Amygdala (tissue), 56 donors: ENCODE results near the gene ZSCAN22.

ENCODE experiments used
- DNase-seq, 56 donors: peaks; one replicate each; lab custom pipeline; 2025; lab: John Stamatoyannopoulos, UW

Gene ZSCAN22

DNA sequence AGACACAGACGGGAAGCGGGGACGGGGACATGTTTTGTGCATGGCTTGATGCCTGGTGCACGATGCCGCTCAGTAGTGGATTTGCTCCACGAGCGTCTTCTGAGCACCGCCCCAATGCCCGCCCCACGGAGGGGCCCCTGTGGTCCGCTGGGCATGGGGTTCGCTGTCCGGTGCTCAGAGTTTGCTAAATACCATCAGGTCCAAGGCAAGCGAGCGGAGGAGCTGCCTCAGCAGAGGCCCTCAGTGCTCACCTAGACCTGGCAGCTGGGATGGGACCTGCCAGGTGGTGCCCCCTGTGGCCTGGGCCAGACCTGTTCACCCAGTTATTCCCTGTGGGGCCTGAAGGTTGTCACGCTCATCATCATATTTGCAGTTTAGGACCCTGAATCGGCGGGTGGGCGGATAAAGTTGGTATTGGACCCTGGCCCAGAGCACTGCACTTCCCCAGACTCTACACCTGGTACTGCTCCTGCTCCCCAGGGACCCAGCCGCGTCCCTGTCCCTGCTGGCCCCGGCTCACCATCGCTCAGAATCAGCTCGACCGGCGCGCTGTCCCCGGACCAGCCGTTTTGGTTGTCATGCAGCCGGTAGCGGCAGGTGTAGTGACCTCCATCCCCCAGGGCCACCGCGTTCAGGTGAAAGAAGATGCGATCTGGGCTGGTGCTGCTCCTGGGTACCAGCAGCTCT is 24.2 kb downstream of the ZSCAN22 start:
- DNase-seq: no peak

DNA sequence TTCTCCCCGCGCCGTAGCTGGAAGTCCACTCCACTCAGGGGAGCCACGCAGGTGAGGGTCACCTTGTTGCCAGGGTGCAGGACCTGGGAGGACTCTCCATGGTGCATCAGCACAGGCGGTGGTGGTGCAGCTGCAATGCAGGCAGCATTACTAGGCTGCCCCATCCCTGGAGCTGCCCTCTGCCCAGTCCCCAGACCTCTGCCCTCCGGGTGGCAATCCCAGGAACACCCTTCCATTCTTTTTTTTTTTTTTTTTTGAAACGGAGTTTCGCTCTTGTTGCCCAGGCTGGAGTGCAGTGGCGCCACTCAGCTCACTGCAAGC is 24.7 kb downstream of the ZSCAN22 start:
- no peak for DNase-seq

DNA sequence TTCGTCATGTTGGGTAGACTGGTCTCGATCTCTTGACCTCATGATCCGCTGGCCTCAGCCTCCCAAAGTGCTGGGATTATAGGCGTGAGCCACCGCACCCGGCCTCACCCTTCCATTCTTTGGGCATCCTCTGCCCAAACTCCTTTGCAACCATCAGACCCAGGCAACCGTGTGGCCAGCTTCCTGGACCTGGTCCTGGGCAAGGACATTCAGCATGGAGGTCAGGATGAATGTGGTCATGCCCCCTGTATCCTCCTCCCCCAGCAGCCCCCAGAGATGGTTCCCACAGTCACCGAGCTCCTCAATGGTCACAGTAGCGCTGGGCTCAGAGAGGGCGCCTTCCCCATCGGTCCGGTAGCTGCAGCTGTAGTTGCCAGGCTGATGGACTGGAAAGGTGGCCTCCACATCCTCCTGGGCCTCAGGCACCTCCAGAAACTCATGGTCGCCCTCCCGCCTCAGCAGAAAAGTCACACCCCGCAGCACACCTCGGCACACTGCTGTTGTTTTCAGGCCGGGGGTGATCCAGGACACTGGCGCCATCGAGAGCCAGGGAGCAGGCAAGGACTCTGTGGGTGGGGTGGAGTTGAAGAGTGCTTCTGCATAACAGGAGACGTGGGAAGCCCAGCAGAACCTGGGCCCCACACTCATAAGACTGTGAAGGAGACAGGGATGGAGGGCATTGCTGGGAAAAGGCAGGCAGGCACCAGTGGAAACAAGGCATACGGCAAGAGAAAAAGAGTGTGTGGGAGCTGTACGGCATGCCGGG is 25.4 kb downstream of the ZSCAN22 start:
- DNase-seq: no peak

DNA sequence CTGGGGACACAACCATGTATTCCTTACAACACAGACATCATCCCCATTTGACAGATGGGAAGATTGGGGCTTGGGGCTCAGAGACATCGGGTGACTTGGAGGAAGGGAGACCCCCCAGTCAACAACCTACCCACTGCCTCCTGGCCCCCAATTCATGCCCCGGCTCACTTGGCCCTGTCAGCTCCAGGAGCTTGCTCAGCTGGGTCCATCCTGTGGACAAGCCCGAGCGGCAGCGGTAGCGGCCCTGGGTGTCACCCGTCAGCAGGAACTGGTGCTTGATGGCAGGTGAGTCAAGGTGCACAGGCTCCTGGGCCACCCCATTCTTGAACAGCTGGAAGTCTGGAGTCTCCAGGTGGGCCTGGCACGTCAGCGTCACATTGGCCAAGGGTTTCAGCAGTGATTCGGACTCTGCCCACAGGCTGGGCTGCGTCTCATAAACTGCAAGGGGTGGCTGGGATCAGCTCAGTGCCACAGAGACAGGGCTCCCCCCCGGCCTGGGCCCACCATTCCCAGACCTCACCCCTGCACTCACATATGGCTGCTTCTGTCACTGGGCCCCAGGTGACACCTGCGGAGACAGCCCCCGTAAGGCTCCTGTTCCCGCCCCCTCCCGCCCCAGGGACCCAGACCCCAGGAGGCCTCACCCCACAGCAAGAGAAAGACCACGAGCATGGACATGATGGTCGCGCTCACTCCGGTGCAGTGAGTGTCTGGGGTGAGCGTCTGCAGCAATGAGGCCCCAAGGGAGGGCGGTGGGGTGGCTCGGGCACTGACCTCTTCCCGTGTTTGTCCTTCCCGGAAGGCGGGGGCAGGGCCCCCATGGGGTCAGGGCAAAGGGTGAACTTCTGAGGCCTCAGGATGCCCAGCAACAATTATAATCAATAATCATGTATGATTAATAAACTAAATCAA is 26.2 kb downstream of the ZSCAN22 start, which contains the start of gene A1BG:
Gene A1BG, minus strand, starts transcription at position 733 of the 912 bp plus-strand sequence. Its CDS starts 55 bp downstream, at position 678.
- no peak for DNase-seq

DNA sequence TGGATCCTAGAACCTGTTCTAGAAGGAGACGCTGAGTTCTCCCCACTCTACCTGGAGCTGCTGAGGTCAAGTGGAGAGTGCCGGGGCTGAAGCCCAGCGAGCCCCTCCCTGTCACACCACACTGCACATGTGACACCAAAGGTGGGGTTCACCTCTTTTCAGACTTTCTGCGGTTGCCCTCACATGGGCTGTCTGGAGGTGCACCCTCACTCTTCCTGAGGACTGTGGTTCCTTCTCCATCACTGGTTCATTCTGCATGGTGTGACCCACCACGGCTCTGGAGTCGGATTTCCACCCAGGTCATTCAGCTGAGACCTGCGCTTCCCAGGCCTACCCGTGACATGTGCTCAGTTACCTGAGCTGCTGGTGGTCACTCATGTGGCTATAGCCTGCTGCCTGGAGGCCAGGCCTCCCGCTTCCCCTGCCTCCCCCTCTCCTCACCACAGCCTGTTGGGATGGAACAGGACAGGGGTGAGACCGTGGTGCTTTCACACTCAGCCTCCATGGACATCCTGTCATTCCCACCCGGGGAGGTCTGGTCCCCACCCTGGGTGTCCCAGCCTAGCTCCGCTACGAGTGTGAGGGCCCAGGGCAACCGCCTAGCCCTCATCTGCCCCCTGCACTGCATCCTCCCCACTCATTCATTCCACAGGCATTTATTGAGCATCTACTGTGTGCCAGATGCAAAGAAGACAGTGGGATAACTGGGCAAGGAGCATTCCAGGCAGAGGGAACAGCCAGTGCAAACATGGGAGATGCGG is 27.1 kb downstream of the ZSCAN22 start:
- DNase-seq: no peak

DNA sequence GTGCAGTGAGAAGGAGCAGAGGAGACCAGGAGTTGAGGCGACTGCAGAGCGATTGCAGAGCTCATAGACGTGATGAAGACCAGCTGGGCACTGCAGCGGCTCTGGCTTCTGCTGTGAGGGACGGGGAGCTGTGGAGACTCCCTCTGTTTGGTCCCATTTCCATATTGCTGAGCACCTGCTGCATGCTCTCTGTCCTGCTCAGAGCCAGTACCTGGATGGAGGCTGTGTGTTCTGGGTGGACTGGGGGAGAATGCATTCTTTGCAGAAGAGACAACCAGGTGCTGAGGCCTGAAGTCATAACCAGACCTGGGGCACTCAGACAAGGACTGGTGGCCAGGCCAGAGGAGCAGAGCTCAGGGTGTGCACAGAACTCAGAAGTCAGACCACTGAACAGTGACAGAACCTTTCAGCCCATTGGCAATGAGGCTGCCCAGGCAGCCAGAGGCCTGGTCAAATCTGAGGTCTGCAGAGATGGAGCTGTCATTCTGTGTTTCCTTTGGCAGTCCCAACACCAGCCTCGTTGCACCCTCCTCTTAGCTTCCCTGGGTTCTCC is 27.8 kb downstream of the ZSCAN22 start:
- no peak for DNase-seq

DNA sequence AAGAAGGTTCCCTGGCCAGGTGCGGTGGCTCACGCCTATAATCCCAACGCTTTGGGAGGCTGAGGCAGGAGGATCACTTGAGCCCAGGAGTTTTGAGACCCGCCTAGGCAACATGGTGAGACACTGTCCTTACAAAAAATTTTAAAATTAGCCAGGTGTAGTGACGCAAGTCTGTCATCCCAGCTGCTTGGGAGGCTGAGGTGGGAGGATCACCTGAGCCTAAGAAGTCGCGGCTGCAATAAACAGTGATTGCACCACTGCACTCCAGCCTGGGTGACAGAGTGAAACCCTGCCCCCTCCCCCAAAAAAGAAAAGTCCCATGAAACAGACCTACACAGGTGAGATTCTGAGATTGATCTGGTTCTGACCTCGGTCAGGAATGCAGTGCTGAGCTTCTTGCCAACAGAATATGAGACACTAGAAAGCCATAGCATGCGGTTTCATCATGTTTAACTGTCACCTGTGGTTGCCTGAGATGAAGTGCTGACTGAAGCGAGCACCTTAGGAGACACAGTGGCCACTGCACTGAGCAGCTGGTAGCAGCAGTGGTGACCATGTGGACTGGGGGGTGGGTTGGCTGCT is 28.5 kb downstream of the ZSCAN22 start:
- DNase-seq: no peak

DNA sequence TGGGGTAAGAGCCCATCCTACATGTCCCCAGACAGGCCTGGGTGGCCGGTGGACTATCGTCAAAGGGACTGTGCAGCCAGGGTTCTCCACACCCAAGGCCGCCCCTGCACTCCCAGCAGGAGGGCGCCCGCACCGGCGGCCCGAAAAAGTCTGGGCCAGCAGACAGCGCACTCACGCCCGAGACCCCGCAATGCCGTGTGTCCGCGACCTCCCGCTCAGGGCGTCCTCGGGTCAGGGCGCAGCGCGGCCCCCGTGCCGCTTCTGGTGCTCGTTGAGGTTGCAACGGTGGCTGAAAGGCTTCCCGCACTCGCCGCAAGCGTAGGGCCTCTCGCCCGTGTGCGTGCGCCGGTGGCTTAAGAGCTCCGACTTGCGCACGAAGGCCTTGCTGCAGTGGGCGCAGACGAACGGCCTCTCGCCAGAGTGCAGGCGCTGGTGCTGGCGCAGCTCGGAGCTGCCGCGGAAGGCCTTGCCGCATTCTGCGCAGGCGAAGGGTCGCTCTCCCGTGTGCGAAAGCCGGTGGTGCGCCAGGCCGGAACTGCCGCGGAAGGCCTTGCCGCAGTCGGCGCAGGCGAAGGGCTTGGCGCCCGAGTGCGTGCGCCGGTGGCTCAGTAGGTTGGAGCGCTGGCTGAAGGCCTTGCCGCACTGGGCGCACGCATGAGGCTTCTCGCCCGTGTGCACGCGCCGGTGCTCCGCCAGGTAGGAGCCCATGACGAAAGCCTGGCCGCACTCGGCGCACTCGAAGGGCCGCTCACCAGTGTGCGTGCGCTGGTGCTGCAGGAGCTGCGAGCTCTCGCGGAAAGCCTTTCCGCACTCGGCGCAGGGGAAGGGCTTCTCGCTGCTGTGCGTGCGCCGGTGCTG is 29.3 kb downstream of the ZSCAN22 start:
- DNase-seq: no peak

DNA sequence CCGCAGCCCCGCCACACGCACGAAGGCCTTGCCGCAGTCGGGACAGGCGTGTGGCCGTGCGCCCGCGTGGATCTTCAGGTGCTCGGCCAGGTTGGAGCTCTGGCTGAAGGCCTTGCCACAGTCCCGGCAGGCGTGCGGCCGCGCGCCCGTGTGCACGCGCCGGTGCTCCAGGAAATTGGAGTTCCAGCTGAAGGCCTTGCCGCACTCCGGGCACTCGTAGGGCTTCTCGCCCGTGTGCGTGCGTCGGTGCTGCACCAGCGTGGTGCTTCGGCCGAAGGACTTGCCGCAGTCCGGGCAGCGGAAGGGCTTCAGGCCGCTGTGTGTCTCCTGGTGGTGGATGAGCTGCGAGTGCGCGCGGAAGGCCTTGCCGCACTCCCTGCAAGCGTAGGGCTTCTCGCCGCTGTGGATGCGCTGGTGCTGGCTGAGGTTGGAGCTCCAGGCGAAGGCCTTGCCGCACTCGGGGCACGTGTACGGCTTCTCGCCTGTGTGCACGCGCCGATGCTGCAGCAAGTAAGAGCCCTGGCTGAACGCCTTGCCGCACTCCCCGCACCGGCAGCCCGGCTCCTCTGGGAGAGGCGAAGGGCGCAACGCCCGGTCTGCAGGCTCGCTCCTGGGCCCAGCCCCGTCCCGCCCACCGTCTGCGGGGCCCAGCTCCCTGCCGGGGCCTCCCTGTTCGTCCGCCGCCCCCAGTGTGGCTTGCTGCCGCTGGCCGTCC is 30.1 kb downstream of the ZSCAN22 start:
- DNase-seq: no peak

DNA sequence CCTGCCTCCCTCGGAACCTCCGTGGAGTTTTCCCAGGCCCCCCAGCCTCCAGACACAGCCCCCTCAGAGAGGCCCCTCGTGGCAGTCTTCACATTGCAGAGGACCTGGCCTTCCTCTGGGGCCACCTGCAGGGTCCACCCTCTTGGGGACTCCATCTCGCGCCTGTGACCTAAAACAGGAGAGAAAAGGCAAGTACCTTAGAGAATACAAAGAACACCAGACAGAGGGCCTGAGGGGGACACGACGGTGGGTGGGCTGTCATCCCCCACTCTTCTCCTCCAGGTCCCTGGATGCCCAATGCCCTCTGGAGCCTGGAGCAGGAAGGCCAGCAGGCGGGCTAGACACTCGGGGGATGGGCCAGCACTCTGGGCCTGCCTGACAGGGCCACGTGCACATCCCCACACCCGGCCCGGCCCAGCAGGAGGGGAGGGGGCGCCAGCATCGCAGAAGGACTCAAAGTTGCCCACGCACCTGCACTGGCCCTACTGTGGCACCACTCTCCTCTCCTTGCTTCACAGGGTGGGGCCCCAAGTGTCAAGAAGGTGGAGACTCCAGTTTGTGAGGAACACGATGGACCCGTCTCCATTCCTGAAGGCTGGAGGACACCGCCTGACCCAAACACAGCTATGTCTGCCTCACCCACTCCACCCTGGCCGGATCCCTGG is 30.8 kb downstream of the ZSCAN22 start:
- DNase-seq: no peak

DNA sequence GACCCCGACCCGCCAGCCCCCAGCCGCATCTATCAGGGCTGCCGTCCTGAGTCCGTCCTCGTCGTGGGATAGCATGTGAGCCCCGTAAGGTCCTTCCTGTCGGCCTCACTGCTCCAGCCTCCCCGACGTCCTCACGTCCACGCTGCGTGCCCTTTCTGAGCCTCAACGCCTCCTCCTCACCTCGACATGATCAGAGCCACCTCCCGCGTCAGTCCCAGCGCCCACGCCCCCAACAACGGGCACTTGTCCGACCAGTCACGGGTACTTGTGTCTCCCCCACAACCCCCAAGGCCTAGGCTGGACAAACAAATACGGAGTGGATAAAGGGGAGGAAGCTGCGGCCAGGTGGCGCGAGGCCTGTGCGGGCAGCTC is 35.1 kb downstream of the ZSCAN22 start:
- DNase-seq: peak in 8 of 56 donors; percentile 42 to 73 (median 61)

DNA sequence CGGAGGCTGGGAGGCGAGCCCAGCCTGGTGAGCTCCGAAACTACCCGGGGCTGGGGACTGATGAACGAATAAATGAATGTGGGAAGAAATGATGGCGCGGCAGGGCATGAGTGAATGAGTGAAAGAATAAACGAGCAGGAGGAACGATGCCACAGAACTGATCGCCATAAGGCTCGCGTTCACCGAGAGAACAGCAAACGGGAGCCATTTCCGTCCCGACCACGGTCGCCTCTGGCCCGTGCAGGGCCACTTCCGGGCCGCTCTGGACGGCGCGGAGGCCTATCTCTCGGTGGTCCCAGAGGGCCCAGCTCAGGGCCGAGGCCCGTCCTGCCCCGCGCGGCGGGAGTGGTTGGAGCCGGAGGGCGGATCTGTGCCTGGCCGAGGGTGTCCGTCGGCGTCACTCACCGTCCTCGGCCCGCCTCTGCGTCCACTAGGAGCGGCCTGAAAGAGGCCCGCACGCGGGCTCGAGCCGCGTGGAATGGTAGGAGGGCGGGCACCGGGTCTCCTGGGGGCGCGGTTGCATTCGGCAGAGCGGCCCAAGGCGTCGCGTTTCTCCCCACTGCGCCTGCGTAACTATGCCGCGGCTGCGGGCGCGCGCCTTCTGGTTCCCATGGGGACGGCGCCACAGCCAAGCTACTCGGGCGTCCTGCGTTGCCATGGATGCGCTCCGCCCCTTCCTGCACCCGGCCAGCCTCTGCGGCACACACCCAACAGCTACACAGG is 35.6 kb downstream of the ZSCAN22 start, which contains the start of gene ZNF497:
Gene ZNF497, minus strand, starts transcription at position 480 of the 723 bp plus-strand sequence. CDS start 5,116 bp downstream, outside the sequence.
- DNase-seq: peak; percentile 64 to 99 (median 95)

DNA sequence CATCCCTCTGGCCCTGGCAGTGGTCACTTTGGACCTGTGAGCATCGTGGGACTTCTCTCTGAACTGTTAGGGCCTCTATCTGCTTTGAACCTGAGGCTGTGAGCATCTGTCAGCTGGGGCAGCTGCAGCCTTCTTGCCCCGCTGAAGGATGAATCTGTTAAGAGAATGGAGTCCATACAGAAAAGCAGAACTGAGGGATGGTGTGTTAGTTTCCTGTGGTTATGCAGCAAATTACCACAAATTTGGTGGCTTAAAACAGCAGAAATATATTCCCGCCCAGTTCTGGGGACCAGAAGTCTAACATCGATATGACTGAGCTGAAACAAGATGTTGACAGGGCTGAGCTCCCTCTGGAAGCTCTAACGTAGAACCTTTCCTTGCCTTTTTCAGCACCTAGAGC is 37.4 kb downstream of the ZSCAN22 start:
- DNase-seq: no peak

DNA sequence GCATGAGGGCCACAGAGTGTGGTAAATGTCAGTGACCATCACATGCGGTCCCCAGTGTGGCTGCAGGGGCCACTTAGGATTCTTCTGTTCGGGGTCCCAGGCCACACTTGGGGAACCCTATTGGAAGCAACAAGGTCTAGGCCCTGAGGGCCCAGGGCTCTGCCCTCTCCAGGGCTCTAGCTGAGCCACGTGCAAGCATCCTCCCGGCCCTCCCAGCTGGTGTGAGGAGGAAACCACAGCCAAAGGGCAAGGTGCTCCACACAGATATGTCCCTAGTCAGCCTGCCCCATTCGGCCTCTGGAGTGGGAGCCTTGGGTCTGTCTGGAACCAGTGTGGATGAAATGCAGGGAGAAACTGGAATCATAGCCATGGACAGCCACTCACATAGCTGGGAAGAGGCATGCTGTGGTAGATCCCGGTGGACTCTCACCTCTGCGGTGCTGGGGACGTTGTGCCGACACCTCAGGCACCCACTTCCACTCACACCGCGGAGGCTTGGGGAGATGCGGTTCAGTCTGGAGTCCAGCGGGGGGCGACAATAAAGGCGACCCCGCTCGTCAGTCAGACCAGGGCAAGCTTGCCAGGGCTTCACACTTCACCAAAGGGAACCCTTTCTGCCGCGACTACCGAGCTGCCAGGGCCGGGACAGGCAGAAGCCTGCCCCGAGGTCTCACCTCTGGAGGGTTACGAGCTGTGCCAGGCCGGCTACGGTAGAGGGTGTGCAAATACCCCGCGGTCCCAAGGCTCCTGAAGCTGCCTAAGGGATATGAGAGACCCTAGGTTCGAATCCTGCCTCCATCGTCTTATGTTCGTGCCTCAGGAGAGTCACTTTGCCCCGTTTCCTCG is 40.0 kb downstream of the ZSCAN22 start:
- no peak for DNase-seq

DNA sequence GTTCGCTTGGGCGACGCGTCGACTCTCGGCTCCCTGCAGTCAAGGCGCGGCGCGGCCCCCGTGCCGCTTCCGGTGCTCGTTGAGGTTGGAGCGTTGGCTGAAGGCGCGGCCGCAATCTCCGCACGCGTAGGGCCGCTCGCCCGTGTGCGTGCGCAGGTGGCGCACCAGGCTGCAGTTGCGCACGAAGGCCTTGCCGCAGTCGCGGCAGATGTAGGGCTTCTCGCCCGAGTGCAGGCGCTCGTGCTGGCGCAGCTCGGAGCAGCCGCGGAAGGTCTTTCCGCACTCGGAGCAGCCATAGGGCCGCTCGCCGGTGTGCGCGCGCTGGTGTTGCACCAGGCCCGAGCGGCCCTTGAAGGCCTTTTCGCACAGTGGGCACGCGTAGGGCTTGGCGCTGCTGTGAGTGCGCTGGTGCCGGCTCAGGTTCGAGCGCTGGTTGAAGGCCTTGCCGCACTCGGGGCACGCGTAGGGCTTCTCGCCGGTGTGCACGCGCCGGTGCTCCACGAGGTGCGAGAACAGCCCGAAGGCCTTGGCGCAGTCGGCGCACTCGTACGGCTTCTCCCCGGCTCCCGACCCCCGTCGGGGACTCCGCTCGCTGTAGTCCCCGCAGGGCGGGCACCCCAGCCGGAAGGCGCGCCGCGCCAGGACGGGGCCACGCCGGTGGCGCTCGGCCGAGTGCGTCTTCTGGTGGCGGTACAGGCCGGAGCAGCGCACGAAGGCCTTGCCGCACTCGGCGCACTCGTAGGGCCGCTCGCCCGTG is 41.1 kb downstream of the ZSCAN22 start:
- no peak for DNase-seq
